Lung (tissue), 12 donors: ENCODE data around the gene DPM3. TPM values are rescaled to one million over a fixed set of nuclear protein-coding genes. Genes with fewer than 3 reads are reported as not detected.

Source experiments
- ATAC-seq: fragments of 200-7000 bp; cut with Tn5 transposase; one replicate; pipeline ENCODE4 v1.9.1; 2020; ENCODE audit warnings: moderate number of reproducible peaks; ENCODE audit not compliant: insufficient read depth, low FRiP score
- DNase-seq, 3 donors: peaks; one replicate each; pipeline ENCODE4 v3.0.0-alpha.2; 2013 to 2017
- H3K27ac ChIP-seq, 2 donors: one replicate each; pipeline ENCODE4 v1.5.1; 2013; ENCODE audit warnings: mild to moderate bottlenecking in 2 of 2, moderate library complexity in 2 of 2, control low read depth in 1 of 2, inconsistent platforms in 1 of 2, low read depth in 1 of 2, low read length in 1 of 2
- H3K27me3 ChIP-seq, 3 donors: one replicate each; pipeline ENCODE4 v1.5.1; 2013; ENCODE audit warnings: low read length in 2 of 3; ENCODE audit not compliant: control insufficient read depth in 3 of 3, insufficient read depth in 3 of 3
- H3K36me3 ChIP-seq, 4 donors: one replicate each; pipeline ENCODE4 v1.5.1; 2013; ENCODE audit warnings: low read length in 4 of 4, mild to moderate bottlenecking in 1 of 4, moderate library complexity in 1 of 4; ENCODE audit not compliant: control insufficient read depth in 4 of 4, insufficient read depth in 4 of 4
- H3K4me1 ChIP-seq, 5 donors: one replicate each; pipeline ENCODE4 v1.5.1; 2013; ENCODE audit warnings: low read length in 5 of 5, mild to moderate bottlenecking in 2 of 5, moderate library complexity in 1 of 5; ENCODE audit not compliant: control insufficient read depth in 5 of 5, insufficient read depth in 5 of 5
- H3K4me3 ChIP-seq: one replicate; pipeline ENCODE4 v1.5.1; 2013; ENCODE audit warnings: mild to moderate bottlenecking, control low read depth, moderate library complexity
- H3K9ac ChIP-seq, 2 donors: one replicate each; pipeline ENCODE4 v1.5.1; 2013; ENCODE audit warnings: low read length in 2 of 2, control low read depth in 1 of 2; ENCODE audit not compliant: insufficient read depth in 1 of 2
- H3K9me3 ChIP-seq, 4 donors: one replicate each; pipeline ENCODE4 v1.5.1; 2013; ENCODE audit warnings: low read length in 3 of 4, mild to moderate bottlenecking in 1 of 4, moderate library complexity in 1 of 4; ENCODE audit not compliant: control insufficient read depth in 4 of 4, insufficient read depth in 3 of 4
- CTCF ChIP-seq: IDR thresholded peaks from 2 replicates; pipeline ENCODE4 v1.5.1; 2012; ENCODE audit warnings: mild to moderate bottlenecking; ENCODE audit errors: control extremely low read depth, extremely low read depth
- WGBS, 2 donors: extraction: QIAGEN DNeasy Blood & Tissue Kit; methylation state at CpG; one replicate each; pipeline ENCODE4 v1.1.7; 2013; 5-methylcytosine and 5-hydroxymethylcytosine counted together
- polyA plus RNA-seq, 2 donors: library from polyadenylated mRNA; stranded (reverse); fragments of 200-250 nt; gene quantifications; one replicate each; pipeline ENCODE4 v1.2.1, GENCODE V29; 2013
- total RNA-seq, 2 donors: library from RNA; depleted of rRNA in 1 of 2; stranded (reverse); fragments of >200 nt in 1 of 2; gene quantifications; one replicate each; pipeline ENCODE4 v1.2.1, GENCODE V29; 2014 to 2021
- donor health status: control.
- donor health status: control.
- donor health status: Bipolar disorder and iron deficiency.
- donor health status: healthy.
- donor health status: DM: yes; HTN: yes; CAD: no.

DPM3 gene
- total and polyA plus RNA-seq, 4 donors, result 33.7 to 491 (median 133) TPM

GRCh38 chr1:155187456-155187891, 47.1 kb upstream of the DPM3 start:
- no peak for TF ChIP-seq CTCF
- ATAC-seq (no peak), DNase-seq (no peak)
- Histone ChIP-seq H3K36me3 (no peaks in the 10 kb centered on the region), H3K9me3 (no peaks in the 10 kb centered on the region), H3K27ac (peak overlapping the region in 1 of 2 donors; percentile 83), H3K4me1 (peaks cover 0 to 16% (median 5%) of the 10 kb centered on the region in 5 donors), H3K9ac (no peak overlapping the region), H3K4me3 (peak overlapping the region; percentile 14), H3K27me3 (no peaks in the 10 kb centered on the region)
- 52 to 76% methylated on average over 16 of the region's 16 CpGs for WGBS, 2 donors

GRCh38 chr1:155186794-155187455, 46.6 kb upstream of the DPM3 start:
- Histone ChIP-seq H3K4me1 (peaks cover 0 to 12% (median 5%) of the 10 kb centered on the region in 5 donors), H3K27ac (peak overlapping the region in 1 of 2 donors; percentile 83), H3K9ac (no peak overlapping the region), H3K27me3 (no peaks in the 10 kb centered on the region), H3K9me3 (no peaks in the 10 kb centered on the region), H3K4me3 (peak overlapping the region; percentile 12), H3K36me3 (no peaks in the 10 kb centered on the region)
- no peak for ATAC-seq
- WGBS, 2 donors, result 66 to 84% methylated on average over 14 of the region's 14 CpGs
- no peak for DNase-seq
- TF ChIP-seq CTCF, result no peak

GRCh38 chr1:155186067-155186793, 45.9 kb upstream of the DPM3 start:
- peak; percentile 62 to 82 (median 71) for DNase-seq
- H3K9me3 ChIP-seq, result peaks cover 0 to 2% (median 0%) of the 10 kb centered on the region in 4 donors
- H3K27ac ChIP-seq, result peak overlapping the region in 1 of 2 donors; percentile 83
- no peak overlapping the region for H3K9ac ChIP-seq
- peaks cover 0 to 12% (median 5%) of the 10 kb centered on the region in 5 donors for H3K4me1 ChIP-seq
- H3K36me3 ChIP-seq, result no peaks in the 10 kb centered on the region
- H3K27me3 ChIP-seq, result no peaks in the 10 kb centered on the region
- WGBS, 2 donors, result 72 to 86% methylated on average over 8 of the region's 8 CpGs
- no peak for TF ChIP-seq CTCF
- H3K4me3 ChIP-seq, result no peak overlapping the region
- ATAC-seq, result no peak
